Uterus (tissue), 2 donors: ENCODE data around the gene ABCA1.

Source experiments
- POLR2A ChIP-seq, 2 donors: fragments of 450-650 bp; IDR thresholded peaks; one replicate each; pipeline ENCODE4 v1.6.1; 2016; ENCODE audit warnings: antibody characterized with exemption in 2 of 2, mild to moderate bottlenecking in 1 of 2, moderate library complexity in 1 of 2
- TF ChIP-seq, protein P1 (sequence below), 4 experiments: fragments of 200-600 bp in 2 of 4; fragments of 450-650 bp in 2 of 4; sonication (generic) in 2 of 4; IDR thresholded peaks; one replicate each; pipeline ENCODE4 v1.5.1; 2016 to 2019; ENCODE audit warnings: antibody characterized with exemption in 4 of 4, mild to moderate bottlenecking in 2 of 4, moderate library complexity in 1 of 4

DNA sequence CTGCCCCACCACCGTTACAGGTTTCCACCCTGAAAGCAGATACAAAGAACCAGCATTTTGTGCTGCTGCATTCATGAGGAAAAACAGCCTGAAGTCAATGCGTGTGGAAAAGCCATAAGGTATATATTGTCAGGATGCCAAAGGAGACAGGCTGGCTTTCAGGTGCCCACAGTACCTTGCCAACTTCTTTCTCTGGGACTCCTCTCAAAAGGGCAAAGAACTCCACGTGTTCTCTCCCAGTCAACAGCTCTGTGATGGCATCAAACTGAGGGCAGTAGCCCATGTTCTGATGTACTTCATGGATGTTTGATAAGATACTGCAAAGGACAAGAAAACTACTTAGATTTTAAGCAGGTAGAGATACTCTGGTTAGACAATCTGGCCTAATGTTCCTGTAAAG, 139.7 kb downstream of the ABCA1 start:
- TF ChIP-seq, protein P1, sequence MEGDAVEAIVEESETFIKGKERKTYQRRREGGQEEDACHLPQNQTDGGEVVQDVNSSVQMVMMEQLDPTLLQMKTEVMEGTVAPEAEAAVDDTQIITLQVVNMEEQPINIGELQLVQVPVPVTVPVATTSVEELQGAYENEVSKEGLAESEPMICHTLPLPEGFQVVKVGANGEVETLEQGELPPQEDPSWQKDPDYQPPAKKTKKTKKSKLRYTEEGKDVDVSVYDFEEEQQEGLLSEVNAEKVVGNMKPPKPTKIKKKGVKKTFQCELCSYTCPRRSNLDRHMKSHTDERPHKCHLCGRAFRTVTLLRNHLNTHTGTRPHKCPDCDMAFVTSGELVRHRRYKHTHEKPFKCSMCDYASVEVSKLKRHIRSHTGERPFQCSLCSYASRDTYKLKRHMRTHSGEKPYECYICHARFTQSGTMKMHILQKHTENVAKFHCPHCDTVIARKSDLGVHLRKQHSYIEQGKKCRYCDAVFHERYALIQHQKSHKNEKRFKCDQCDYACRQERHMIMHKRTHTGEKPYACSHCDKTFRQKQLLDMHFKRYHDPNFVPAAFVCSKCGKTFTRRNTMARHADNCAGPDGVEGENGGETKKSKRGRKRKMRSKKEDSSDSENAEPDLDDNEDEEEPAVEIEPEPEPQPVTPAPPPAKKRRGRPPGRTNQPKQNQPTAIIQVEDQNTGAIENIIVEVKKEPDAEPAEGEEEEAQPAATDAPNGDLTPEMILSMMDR (IDR thresholded peaks at IDR 0.05): no peak
- TF ChIP-seq POLR2A (IDR thresholded peaks at IDR 0.05): no peak
